Subcutaneous adipose tissue (tissue), 4 donors: ENCODE results near the gene ALOX12B. TPM values are rescaled to one million over a fixed set of nuclear protein-coding genes. Genes with fewer than 3 reads are reported as not detected.

Experiments used
- CTCF ChIP-seq: fragments of 450-650 bp; IDR thresholded peaks from one replicate; pipeline ENCODE4 v1.5.1; 2016; ENCODE audit warnings: low read depth, mild to moderate bottlenecking, control low read depth, antibody characterized with exemption, moderate library complexity
- total RNA-seq, 4 donors: library from RNA; depleted of rRNA; stranded (reverse); fragments of >200 nt; gene quantifications; one replicate each; pipeline ENCODE4 v1.1.0, GENCODE V29; 2016

Gene ALOX12B
- total RNA-seq, 4 donors from 2014 or later = not detected

DNA sequence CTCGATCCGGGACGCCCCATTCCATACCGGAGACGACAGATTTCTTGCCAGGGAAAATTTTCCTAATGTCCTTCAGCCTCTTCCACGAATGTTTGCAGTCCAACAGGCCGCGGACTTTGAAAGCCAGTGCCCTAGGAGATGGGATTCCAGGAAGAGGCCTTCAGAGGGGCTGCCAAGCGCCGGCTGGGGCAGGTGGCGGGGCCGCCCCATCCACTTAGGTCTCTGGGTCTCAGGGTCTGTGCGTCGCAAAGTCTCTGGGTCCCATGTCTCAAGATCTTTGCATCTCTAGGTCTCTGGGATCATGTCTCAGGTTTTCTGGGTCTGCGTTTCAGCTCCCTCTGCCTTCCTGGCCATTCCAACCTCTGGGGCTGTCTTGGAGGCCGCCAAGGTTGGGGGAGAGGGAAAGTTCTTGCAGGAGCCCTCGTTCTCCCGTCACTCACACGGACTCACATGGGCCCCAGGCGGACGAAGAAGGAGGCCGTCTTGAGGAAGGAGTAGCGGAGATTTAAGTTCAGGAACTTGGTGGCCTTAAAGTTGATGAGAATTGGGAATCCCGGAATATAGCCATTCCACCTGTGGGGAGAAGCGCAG, 7.2 kb downstream of the ALOX12B start:
- no peak for TF ChIP-seq CTCF

DNA sequence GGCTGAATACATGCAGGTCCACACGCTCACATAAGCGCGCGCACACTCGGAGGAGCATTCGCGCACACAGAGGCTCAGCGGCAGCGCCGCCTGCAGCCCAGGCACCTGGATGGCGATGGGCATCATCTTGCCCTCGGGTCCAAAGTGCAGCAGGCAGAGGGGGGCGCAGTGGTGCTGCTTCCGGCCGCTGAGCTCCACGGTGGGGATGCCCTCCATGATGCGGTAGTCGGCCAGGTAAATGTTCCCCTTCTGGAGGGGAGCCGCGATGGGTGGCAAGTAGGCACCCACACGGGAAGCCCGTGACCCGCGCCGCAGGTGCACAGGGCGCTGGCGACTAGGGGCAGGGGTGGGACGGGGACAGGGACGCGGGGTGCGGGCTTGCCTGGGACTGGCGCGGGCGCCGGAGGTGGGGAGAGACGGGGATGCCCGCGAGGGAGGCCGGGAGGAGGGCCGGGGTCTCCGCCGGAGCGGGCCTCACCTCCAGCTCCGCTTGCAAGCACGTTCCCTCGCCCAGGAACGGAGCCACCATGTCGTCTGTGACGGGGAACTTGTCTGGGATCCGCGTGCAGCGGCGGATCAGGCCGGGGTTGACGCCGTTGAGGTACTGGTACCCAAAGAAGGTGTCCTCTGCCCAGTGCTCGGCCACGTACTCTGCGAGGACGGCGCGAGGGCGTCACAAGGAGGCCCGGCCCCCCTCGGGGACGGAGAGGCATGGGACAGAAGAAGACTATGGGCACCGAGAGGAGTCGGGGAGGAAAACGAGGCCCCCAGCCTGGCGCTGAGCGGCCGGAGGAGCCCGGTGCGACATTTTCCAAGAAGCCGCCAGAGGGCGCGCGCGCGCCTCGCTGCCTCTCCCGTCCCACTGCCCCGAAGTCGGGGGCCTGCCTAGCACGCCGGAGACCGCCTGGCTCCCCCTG, 8.0 kb downstream of the ALOX12B start:
- no peak for TF ChIP-seq CTCF

- TF ChIP-seq CTCF = no peak
Observed at GRCh38 chr17:8076502-8077266, 10.8 kb downstream of the ALOX12B start.

GRCh38 chr17:8075574-8076342, 11.8 kb downstream of the ALOX12B start:
- no peak for TF ChIP-seq CTCF

- TF ChIP-seq CTCF = no peak
Observed at GRCh38 chr17:8075081-8075480, 12.4 kb downstream of the ALOX12B start.

DNA sequence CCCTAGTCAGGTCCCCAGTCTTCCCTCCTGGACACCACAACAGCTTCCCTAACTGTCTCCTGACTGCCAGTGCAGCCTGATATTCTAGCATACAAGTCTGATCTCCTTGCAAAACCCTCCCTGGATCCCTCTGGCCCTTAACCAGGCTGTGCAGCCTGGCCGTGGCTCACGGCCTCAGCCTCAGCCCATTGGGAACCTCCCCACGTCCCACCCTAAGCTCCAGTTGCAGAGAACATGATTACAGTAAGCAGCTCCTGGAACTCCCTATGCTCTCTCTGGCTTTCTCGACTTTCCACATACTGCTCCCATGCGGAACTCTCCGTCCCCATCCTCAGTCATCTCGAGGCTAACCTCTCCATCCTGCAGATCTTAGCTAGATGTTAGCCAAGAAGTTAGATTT, 13.0 kb downstream of the ALOX12B start:
- no peak for TF ChIP-seq CTCF
